Smooth muscle cell of the brain vasculature (primary cell): ENCODE data around the gene GRIN2C.
"Not testable (repeated sequence)": the region's sequence is repeated elsewhere in the genome, so short reads cannot be mapped to it uniquely, and the experiment has no call there.

Source experiments
- DNase-seq: peaks from one replicate; pipeline ENCODE4 v3.0.0-alpha.2; 2012; ENCODE audit warnings: low read depth, low spot score

The GRIN2C gene

DNA sequence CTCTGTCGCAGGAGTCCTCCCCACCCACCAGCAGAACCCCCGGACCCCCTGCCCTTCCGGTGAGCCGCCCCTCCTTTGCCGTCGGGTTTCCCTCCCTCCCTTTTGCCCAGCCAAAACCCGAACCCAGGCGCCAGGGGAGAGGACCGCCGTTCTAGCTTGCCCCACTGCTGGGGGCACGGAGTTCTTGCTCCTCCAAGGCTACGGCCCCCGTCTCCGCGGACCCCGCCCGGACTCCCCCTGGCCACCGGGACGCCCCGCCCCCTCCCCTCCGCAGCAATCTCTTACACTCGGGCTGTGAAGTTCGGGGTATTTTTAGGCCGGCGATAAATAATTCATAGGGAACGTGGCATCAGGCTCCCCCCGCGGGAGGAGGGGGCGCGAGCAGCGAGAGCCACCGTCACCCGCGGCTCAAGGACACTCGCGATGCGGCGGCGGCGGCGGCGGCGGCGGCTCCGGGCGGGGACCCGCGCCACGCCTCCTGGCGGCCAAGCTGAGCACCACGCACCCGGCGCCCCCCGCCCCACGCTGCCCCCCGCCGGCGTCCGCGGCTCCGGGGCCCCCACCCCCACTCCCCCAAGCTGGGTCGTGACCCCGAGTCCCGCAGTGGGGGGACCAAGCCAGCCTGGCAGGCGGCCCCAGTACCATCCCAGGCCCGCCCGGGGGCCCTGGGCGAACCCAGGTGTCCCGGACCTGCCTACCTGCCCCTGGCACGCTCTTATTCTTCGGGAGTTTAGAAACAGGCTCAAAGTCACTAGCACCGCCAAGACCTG is at the start of gene GRIN2C:
Gene GRIN2C (minus strand): TSS at position 427 of the 770 bp plus-strand sequence. CDS start 4,793 bp downstream, outside the sequence.
- DNase-seq: no peak

GRCh38 chr17:74909097-74909496 is 49.4 kb upstream of the GRIN2C start:
- not testable (repeated sequence) for DNase-seq

GRCh38 chr17:74907012-74907411 is 47.3 kb upstream of the GRIN2C start:
- no peak for DNase-seq

DNA sequence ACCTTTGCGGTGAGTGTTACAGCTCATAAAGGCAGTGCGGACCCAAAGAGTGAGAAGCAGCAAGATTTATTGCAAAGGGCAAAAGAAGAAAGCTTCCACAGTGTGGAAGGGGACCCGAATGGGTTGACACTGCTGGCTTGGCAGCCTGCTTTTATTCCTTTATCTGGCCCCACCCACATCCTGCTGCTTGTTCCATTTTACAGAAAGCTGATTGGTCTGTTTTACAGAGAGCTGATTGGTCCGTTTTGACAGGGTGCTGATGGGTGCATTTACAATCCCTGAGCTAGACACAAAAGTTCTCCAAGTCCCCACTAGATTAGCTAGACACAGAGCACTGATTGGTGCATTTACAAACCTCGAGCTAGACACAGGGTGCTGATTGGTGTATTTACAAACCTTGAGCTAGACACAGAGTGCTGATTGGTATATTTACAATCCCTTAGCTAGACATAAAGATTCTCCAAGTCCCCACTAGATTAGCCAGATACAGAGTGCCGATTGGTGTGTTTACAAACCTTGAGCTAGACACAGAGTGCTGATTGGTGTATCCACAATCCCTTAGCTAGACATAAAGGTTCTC is 46.6 kb upstream of the GRIN2C start:
- DNase-seq: not testable (repeated sequence)

DNA sequence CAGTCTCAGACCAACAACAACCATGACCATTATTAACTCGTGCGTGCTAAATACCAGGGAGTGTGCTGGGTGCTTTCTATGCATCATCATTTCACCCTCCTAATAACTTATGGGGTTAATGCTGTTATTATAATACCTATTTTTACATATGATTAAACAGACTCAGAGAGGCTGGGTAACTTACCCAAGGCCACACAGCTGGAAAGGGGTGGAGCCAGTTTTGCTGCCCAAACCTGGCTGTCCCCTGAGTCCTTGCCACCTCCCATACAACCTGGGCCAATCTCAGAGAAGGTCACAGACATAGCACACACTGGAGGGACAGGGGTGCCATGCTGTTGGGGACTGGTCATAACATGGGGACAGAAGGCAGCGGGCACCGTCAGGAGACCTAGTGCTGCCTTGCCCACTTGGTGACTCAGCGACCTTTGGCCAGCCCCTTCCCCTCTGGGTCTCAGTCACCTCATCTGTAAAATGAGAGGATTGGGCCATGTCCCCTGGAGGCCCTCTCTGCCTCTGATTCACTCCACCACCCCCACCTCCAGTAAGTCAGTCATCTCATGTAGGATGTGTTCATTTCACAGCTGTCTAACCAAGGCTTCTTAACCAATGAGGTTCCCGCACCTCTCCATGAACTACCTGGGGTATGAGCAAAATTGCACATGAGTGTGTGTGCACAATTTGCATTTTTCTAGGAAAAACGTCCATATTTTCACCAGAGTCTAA is 45.2 kb upstream of the GRIN2C start:
- DNase-seq: no peak

DNA sequence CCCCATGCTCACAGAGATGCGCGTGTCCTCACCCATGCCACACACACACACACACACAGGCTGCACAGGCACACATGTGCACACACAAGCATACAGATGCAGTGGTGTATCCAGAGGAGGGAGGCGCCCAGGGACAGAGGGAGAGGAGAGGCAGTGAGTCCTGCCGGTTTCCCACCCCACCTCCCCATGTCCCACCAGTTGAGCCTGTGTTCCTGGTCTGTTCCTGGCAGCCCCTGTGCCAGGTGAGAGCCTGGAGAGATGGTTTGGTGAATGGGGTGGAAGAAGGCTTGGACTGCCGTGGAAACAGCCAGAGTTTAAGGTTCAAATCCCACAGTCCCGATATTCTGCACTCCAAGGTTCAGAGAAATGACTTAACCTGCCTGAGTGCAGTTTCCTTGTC is 44.0 kb upstream of the GRIN2C start:
- DNase-seq: no peak

DNA sequence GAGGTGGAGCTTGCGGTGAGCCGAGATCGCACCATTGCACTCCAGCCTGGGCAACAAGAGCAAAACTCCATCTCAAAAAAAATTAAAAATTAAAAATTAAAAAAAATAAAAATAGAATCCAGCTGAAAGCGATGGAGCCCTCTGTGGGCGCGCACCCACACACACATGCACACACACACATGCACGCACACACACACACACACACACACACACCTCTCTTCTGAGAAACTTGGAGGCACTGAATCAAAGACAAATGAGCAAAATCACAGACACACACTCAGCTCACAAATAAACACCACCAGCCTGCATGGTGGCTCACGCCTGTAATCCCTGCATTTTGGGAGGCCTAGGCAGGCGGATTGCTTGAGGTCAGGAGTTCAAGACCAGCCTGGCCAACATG is 43.3 kb upstream of the GRIN2C start:
- DNase-seq: no peak

DNA sequence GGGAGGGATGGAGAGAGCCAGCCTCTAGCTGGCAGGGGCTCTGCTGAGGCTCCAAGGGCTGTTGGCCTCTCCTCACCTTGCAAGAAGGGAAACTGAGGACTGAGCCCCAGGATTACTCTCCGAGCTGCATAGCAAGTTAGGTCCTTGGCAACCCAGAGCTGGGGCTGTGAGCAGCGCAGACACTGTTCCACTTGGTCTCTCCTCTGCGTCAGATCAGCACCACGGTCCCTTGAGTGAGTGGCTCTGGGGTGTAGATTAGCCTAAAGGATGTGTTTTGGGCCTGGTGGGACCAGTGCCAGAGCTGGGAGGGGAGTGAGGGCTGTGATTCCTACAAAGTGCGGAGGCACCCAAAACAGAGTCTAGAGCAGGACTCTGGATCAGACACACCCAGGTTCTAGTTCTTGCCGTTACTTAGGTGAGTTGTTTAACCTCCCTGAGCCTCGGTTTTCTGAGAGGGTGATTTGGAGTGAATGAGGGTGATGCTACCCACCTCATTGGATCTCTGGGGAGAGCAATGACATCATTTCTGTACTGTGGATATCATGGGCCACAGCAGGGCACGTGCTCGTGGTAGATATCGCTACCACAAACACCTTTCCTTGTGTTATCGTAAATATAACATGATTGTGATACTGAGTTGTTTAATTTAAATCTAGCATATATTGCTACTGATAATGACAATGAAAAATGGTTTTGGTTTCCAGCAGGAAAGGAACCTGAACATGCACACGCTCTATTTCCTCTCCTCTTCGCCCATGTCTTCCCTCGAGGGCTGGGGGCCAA is 41.9 kb upstream of the GRIN2C start:
- DNase-seq: no peak

DNA sequence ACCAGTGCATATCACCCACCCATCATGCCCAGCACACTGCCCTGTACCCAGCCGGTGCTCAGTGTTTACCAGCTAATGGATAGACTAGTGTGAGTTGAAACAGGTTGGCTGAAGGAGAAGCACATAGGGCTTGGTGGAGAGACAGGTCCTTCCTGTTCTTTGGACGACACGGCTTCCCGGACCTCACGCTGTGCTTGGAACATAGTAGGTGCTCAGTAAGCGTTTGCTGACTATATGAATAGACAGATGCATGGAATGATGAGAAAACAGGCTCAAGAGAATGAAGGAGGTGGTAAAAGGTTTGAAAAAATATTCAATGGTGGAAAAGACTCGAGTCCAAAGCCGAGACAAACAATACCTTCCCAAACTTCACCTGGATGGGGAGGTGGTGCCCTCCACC is 40.5 kb upstream of the GRIN2C start:
- DNase-seq: no peak

- DNase-seq: no peak
Observed at GRCh38 chr17:74898376-74898946, 38.8 kb upstream of the GRIN2C start.

GRCh38 chr17:74893936-74894671 is 34.4 kb upstream of the GRIN2C start:
- DNase-seq: no peak

- DNase-seq: no peak
Observed at GRCh38 chr17:74892974-74893911, 33.6 kb upstream of the GRIN2C start, which contains the start of gene FADS6. TSS of gene FADS6 (minus strand) at chr17:74893633. CDS start at chr17:74893595, 38 bp downstream.

DNA sequence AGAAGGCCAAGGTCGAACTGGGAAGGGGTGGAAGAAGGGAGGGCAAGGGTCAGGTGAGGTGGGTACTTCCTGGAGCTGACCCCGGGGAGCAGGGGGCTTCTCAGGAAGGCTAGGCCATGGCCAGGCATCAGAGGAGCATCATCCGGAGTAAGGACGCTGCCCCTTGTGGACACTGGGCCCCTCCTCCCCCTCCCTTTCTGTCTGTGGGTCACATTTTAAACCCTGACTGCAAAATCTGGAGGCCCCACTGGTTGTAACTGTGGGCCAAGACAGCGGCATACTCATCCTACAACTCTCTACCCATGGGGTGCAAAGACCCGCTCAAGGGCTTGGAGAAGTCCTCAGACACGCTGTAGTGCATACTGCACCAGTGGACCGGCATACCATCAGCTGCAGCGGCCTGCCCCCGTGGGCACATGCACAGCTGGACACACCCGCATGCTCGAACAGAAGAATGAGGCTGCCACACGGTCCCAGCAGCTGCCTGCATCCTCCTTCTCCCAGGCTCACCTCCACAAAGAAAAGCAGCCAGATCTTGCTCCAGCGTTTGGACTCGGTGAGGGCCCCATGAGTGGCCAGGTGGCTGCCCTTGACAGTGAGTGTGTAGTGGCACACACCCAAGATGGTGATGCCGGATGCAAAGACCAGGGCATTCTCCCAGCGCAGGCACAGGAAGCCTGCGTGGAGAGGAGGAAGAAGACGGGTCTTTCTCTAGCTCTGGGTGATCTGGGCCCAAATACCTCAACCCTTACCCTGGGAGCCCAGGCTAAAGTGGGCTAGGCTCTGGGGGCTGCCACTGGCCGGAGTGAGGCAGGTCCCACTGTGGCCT is 32.5 kb upstream of the GRIN2C start:
- no peak for DNase-seq

- DNase-seq: no peak
Observed at GRCh38 chr17:74890554-74890953, 30.9 kb upstream of the GRIN2C start.

- DNase-seq: no peak
Observed at GRCh38 chr17:74888469-74888868, 28.8 kb upstream of the GRIN2C start.

GRCh38 chr17:74883241-74883745 is 23.6 kb upstream of the GRIN2C start:
- no peak for DNase-seq

DNA sequence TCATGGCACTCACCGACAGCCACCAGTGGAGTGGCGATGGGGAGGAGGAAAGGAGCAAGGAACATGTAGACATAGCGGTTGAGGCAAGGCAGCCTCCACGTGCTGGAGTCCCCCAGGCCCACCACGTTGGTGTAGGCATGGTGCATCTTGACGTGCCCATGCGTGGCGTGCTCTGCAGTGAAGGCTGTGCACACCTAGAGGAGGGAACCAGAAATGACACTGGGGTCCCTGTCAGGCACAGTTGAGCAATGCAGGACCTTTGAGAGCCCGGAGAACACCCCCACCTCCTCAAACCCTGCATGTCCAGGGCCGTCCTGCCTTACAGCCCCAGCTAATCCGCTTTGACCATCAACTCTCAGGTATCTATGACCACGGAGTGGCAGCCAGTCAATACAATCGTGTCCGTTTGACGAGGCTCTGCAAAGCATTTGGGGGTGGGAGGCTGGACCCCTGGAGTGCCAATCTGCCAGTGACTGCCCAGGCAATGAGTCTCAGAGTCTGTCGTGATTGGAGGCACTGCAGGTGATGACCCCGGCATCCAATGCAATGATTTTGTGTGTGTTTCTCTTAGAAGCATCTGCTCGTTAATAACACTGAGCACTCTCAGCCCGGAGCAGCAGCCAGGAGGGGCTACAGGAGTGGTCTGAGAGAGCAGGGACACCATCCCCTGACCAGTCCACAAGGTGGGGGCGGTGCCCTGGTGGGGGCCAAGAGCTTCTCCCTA is 23.0 kb upstream of the GRIN2C start:
- no peak for DNase-seq

GRCh38 chr17:74881073-74881472 is 21.4 kb upstream of the GRIN2C start:
- no peak for DNase-seq
